Subcutaneous adipose tissue (tissue), 4 donors: Measurements from ENCODE around the gene RPL35. TPM values are rescaled to one million over a fixed set of nuclear protein-coding genes. Genes with fewer than 3 reads are reported as not detected.

Experiments
- total RNA-seq, 4 donors: library from RNA; depleted of rRNA; stranded (reverse); fragments of >200 nt; gene quantifications; one replicate each; pipeline ENCODE4 v1.1.0, GENCODE V29; 2016
- TF ChIP-seq, protein P1 (sequence below): fragments of 450-650 bp; IDR thresholded peaks from one replicate; pipeline ENCODE4 v1.5.1; 2016; ENCODE audit warnings: low read depth, mild to moderate bottlenecking, control low read depth, antibody characterized with exemption, moderate library complexity

RPL35 gene
- total RNA-seq, 4 donors from 2014 or later: 1,659 to 2,605 (median 2,251) TPM

DNA sequence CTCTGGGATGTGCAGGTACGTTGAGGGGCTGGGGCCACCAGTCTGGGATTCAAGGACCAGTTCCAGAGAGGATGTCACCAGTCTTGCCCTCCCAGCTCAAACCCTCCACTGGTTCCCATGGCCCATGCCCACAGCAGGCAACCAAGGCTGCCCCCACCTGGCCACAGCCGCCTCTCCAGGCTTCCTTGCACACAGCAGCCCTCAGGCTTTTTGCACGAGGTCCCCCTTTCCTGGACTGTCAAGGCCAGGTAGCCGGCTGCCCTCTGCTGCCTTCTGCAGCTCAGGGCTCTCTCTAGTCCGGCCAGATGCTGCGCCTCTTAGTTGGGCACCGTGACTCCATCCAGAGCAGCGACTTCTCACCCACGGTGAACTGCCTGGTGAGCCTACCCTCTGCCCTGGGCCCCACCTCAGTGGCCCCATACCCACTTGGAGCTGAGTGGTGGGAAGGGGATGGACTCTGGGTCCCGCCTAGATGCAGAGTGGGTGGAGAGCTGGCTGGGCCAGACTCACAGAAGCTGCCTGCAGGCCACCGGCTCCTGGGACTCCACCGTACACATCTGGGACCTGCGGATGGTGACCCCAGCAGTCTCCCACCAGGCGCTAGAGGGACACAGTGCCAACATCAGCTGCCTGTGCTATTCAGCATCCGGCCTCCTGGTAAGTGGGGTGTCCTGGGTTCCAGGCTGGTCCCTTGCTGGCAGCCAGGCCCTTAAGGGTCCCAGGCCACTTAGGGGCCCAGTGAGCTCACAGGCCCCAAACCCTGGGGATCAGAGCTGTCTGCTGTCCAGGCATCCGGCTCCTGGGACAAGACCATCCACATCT is 5.6 kb downstream of the RPL35 start:
- TF ChIP-seq, protein P1, sequence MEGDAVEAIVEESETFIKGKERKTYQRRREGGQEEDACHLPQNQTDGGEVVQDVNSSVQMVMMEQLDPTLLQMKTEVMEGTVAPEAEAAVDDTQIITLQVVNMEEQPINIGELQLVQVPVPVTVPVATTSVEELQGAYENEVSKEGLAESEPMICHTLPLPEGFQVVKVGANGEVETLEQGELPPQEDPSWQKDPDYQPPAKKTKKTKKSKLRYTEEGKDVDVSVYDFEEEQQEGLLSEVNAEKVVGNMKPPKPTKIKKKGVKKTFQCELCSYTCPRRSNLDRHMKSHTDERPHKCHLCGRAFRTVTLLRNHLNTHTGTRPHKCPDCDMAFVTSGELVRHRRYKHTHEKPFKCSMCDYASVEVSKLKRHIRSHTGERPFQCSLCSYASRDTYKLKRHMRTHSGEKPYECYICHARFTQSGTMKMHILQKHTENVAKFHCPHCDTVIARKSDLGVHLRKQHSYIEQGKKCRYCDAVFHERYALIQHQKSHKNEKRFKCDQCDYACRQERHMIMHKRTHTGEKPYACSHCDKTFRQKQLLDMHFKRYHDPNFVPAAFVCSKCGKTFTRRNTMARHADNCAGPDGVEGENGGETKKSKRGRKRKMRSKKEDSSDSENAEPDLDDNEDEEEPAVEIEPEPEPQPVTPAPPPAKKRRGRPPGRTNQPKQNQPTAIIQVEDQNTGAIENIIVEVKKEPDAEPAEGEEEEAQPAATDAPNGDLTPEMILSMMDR: no peak

DNA sequence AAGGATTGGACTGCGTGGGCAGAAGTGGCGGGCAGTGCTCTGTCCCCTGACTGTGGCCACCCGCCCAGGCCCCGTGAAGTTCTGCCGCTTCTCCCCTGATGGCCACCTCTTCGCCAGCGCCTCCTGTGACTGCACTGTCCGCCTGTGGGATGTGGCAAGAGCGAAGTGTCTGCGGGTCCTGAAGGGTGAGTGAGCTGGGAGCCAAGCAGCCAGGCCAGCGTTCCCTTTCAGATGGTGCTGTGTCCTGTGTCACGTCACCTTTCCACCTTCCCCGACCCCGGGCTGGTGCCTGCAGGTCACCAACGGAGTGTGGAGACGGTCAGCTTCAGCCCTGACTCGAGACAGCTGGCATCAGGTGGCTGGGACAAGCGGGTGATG is 6.2 kb downstream of the RPL35 start:
- TF ChIP-seq, protein P1: no peak

DNA sequence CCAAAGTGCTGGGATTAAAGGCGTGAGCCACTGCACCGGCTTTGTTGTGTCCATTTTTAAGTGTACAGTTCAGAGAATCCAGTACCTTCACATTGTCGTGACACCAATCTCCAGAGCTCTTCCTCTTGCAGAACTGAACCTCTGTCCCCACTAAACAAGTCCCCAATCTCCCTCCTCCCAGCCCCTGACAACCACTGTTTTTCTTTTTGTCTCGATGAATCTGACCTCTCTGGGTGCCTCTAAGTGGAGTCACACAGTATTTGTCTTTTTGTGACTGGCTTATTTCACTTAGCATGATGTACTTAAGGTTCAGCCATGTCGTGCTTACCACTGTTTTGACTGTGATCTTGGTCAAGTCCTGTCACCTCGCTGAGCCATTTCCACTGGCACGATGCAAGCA is 6.9 kb downstream of the RPL35 start:
- TF ChIP-seq, protein P1: no peak

DNA sequence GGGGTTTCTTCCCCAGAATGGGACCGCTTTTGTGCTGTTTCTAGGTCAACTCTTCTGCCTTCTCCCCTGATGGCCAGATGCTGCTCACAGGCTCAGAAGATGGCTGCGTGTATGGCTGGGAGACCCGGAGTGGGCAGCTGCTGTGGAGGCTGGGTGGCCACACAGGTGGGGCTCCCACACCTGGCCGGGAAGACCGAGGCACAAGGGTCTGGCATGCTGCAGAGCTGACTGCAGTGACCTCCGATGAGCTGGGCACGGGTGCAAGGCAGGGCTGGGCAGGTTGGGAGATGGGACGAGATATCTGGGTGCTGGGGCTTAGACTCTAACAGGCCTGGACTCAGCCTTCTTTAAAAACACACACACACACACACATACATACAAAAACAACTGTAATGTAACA is 7.6 kb downstream of the RPL35 start:
- TF ChIP-seq, protein P1: no peak

DNA sequence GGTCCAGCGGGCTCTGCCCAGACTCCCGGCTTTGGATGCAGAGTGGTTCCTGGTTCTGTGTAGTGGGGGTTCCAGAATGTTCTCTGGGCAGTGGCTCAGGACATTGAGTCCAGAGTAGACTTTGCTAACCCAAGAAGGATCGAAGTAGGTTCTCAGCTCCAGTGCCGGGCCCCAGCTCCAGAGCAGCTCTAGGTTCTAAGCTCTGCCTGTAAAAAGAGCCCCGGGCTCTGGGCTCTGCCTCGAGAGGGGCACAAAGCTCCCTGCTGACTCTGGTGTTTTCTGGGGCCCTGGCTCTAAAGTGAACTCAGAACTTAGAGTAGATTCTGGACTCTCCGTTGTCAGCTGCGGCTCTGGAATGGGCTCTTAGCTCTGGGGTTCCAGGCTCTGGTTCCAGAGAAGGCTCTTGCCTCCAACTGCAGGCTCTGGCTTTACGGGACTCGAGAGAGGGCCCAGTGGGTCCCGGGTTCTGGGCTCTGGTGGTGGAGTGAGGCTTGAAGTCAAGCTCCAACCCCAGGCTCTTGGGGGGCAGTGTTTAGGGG is 8.1 kb downstream of the RPL35 start:
- TF ChIP-seq, protein P1: no peak

DNA sequence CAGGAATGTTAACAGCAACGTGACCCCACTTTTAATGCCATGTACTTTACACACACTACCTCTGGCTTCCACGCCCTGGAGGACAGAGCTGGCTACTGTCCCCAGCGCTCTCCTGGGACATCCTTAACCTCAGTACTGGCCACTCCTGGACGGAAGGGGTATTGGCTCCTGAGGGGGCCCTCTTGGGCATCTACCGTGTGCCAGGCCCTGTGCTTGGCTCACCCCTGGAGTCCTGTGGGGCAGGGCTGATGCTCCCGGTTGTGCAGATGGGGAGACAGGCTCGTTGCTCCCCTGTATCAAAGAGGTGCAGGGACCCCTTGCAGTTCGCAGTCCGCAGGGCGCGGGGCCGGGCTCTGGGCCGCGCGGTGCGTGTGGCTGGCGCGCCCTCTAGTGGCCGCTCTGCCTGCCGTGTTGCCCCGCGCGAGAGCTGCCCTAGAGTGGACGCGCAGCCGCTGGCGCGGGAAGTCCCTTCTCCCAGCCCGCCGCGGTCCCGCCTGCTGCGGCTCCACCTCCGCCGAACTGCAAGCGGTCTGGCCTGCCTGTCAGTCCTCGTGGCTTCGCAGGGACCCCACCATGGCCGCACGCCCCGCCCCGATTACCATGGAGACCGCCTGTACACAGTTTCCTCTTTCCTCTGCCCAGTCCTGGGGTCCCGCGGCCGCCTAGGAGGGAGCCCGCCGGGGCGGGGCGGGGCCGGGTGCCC is 8.8 kb downstream of the RPL35 start, which contains the start of gene WDR38:
Gene WDR38, plus strand, starts transcription at position 632 of the 703 bp plus-strand sequence. CDS start 72 bp downstream, outside the sequence.
- TF ChIP-seq, protein P1: no peak
